Measurements from ENCODE around the gene AURKA. TPM values are rescaled to one million over a fixed set of nuclear protein-coding genes. Genes with fewer than 3 reads are reported as not detected.

The AURKA gene
- total RNA-seq, 4 donors from 2014 or later = 0.95 to 4.1 (median 2.5) TPM

DNA sequence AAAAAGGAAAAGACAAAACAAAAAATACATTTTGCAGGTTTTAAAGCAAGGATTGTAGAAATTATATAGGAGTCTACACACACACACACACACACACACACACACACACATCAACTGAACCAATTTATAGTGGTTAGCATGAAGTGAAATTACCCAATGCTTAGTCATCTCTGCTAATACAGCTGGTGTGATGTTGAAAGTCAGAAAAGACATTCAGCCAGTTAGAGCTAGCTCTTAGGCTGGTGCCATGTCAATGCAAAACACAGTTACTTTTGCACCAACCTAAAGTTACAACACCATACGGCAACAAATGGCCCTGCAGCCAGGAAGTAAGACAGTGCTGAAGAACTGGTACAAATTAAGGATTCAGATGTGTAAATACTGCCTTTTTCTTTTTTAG, 18.1 kb downstream of the AURKA start:
- ATAC-seq (ENCODE audit: low FRiP score) (no peak), DNase-seq (ENCODE audit: low spot score) (no peak)

DNA sequence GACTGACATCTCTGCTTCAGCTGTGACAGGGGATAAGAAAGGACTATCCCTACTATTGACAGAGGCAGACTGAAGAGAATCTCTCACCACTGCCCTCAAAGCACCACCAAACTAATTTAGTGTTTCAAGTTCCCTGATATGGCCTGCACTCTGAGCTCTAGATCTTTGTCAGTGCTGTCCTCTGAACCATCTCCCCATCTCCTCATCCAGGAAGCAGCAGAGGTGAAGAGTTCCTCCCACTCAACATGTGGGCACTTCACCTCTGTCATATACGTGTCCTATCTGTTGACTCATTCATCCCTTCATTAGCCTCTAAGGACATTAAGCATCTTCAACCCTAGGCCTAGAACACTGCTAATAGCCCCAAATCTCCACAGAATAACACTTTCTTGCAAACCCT, 19.2 kb downstream of the AURKA start:
- no peak for DNase-seq (ENCODE audit: low spot score)
- no peak for ATAC-seq (ENCODE audit: low FRiP score)
- TF ChIP-seq, protein P1, sequence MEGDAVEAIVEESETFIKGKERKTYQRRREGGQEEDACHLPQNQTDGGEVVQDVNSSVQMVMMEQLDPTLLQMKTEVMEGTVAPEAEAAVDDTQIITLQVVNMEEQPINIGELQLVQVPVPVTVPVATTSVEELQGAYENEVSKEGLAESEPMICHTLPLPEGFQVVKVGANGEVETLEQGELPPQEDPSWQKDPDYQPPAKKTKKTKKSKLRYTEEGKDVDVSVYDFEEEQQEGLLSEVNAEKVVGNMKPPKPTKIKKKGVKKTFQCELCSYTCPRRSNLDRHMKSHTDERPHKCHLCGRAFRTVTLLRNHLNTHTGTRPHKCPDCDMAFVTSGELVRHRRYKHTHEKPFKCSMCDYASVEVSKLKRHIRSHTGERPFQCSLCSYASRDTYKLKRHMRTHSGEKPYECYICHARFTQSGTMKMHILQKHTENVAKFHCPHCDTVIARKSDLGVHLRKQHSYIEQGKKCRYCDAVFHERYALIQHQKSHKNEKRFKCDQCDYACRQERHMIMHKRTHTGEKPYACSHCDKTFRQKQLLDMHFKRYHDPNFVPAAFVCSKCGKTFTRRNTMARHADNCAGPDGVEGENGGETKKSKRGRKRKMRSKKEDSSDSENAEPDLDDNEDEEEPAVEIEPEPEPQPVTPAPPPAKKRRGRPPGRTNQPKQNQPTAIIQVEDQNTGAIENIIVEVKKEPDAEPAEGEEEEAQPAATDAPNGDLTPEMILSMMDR (IDR thresholded peaks at IDR 0.05) = no peak

More for the DNA sequence above, 18.1 kb downstream of the AURKA start:
- TF ChIP-seq, protein P1 (IDR thresholded peaks at IDR 0.05) = no peak

- TF ChIP-seq, protein P1 (IDR thresholded peaks at IDR 0.05) = no peak
- DNase-seq (ENCODE audit: low spot score) (no peak), ATAC-seq (ENCODE audit: low FRiP score) (no peak)
Observed at GRCh38 chr20:56371977-56372376, 20.0 kb downstream of the AURKA start.

DNA sequence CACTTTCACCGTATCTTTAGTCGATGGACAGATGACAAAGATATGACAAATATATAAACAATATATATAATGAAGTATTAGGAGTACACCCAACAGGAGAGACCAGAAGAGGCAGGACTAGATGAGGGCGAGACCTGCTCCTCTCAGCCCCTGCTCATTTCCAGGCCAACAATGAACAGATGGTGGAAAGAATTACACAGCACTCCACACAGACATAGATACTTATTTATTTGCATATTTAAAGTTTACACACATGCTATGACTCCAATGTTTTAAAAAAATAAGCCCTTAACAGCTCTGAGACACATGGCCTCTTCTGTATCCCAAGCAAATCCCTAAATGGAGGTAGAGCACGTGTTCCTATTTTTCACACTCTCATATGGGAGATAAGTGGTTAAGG, 22.8 kb downstream of the AURKA start:
- ATAC-seq (ENCODE audit: low FRiP score) (no peak), DNase-seq (ENCODE audit: low spot score) (no peak)

GRCh38 chr20:56368351-56369134, 23.5 kb downstream of the AURKA start:
- TF ChIP-seq, protein P1 (IDR thresholded peaks at IDR 0.05) = no peak
- ATAC-seq (ENCODE audit: low FRiP score) (no peak), DNase-seq (ENCODE audit: low spot score) (no peak)

More for the DNA sequence above, 22.8 kb downstream of the AURKA start:
- TF ChIP-seq, protein P1 (IDR thresholded peaks at IDR 0.05) = no peak

DNA sequence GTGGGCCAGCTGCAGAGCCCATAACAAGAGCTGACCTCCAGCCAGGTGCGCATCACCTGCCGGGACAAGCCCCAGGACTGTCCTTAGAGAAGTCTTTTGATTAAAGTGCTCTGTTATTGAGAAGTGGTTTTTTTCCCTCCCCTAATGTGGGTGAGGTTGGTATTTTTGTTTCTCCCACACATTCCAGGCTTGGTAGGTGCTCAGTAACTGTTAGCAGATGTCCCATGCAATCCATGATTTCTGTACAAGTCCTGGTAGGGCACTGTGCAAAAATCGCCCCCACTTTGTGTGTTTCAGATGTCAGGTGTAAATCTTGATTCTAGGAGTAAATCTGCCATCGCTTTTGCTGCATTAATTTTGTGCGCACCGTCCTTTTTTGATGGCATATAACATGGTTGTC, 28.5 kb downstream of the AURKA start:
- DNase-seq (ENCODE audit: low spot score) (no peak), ATAC-seq (ENCODE audit: low FRiP score) (no peak)
- TF ChIP-seq, protein P1 (IDR thresholded peaks at IDR 0.05) = no peak

GRCh38 chr20:56362833-56363413, 29.1 kb downstream of the AURKA start:
- TF ChIP-seq, protein P1 (IDR thresholded peaks at IDR 0.05) = no peak
- ATAC-seq (ENCODE audit: low FRiP score) (no peak), DNase-seq (ENCODE audit: low spot score) (no peak)
